Activated B cell treated with CpG ODN at 0.5 μM for 24 hours (primary cell): ENCODE measurements around the gene ZCRB1. TPM values are rescaled to one million over a fixed set of nuclear protein-coding genes. Genes with fewer than 3 reads are reported as not detected.

Source experiments
- ATAC-seq: fragments of 200-7000 bp; cut with Tn5 transposase; one replicate; pipeline ENCODE4 v1.10.0; 2021; ENCODE audit warnings: low read depth, mild to moderate bottlenecking, moderate library complexity
- CTCF ChIA-PET: fragments of 350-600 bp; sonication (Branson Sonifier 250); formaldehyde crosslinking; loops from one replicate; lab custom pipeline; 2021; ENCODE audit warnings: antibody characterized with exemption; lab: Charles Lee
- POLR2A ChIA-PET: fragments of 350-600 bp; sonication (Branson Sonifier 250); formaldehyde crosslinking; loops from one replicate; lab custom pipeline; 2021; ENCODE audit warnings: antibody characterized with exemption; lab: Charles Lee
- DNase-seq: peaks from one replicate; pipeline ENCODE4 v3.0.0; 2022
- H3K27ac Mint-ChIP-seq: one replicate; pipeline ENCODE4 v1.8.0; 2020; ENCODE audit warnings: mixed read lengths
- H3K27me3 Mint-ChIP-seq: one replicate; pipeline ENCODE4 v1.8.0; 2021; ENCODE audit warnings: mixed read lengths
- H3K36me3 Mint-ChIP-seq: one replicate; pipeline ENCODE4 v1.8.0; 2021; ENCODE audit warnings: low read depth, mixed read lengths
- H3K4me1 Mint-ChIP-seq: one replicate; pipeline ENCODE4 v1.8.0; 2021; ENCODE audit warnings: mixed read lengths
- H3K4me3 Mint-ChIP-seq: one replicate; pipeline ENCODE4 v1.8.0; 2020; ENCODE audit warnings: mild to moderate bottlenecking, mixed read lengths
- H3K9me3 Mint-ChIP-seq: one replicate; pipeline ENCODE4 v1.8.0; 2020; ENCODE audit warnings: mixed read lengths
- intact Hi-C: fragments of 100-400 bp; cut with micrococcal nuclease; formaldehyde crosslinking; loops from one replicate; pipeline ENCODE4 v1.15.1; 2024
- total RNA-seq: library from RNA; stranded (reverse); gene quantifications from 2 replicates; pipeline ENCODE4 v1.2.3, GENCODE V29; 2022
- TF ChIP-seq, protein P1 (sequence below): fragments of 200-600 bp; IDR thresholded peaks from one replicate; pipeline ENCODE4 v1.8.0; 2022; ENCODE audit warnings: antibody characterized with exemption, mild to moderate bottlenecking

The ZCRB1 gene
- total RNA-seq, 1 donor from 2014 or later = 37.6 TPM

DNA sequence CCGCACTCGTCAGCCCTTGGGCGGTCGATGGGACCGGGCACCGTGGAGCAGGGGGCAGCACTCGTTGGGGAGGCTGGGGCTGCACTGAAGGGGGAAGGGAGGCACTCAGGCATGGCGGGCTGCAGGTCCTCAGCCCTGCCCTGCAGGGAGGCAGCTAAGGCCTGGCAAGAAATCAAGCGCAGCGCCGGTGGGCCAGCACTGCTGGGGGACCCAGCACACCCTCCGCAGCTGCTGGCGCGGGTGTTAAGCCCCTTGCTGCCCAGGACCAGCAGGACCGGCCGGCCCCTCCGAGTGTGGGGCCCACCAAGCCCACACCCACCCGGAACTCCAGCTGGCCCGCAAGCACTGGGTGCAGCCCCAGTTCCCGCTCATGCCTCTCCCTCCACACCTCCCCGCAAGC is 52.2 kb downstream of the ZCRB1 start:
- H3K27ac Mint-ChIP-seq = no peak overlapping the region
- ChIA-PET CTCF (no interaction called here), POLR2A (no interaction called here)
- TF ChIP-seq, protein P1, sequence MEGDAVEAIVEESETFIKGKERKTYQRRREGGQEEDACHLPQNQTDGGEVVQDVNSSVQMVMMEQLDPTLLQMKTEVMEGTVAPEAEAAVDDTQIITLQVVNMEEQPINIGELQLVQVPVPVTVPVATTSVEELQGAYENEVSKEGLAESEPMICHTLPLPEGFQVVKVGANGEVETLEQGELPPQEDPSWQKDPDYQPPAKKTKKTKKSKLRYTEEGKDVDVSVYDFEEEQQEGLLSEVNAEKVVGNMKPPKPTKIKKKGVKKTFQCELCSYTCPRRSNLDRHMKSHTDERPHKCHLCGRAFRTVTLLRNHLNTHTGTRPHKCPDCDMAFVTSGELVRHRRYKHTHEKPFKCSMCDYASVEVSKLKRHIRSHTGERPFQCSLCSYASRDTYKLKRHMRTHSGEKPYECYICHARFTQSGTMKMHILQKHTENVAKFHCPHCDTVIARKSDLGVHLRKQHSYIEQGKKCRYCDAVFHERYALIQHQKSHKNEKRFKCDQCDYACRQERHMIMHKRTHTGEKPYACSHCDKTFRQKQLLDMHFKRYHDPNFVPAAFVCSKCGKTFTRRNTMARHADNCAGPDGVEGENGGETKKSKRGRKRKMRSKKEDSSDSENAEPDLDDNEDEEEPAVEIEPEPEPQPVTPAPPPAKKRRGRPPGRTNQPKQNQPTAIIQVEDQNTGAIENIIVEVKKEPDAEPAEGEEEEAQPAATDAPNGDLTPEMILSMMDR = no peak
- H3K4me3 Mint-ChIP-seq = no peak overlapping the region
- H3K9me3 Mint-ChIP-seq = no peaks in the 10 kb centered on the region
- intact Hi-C loops = no loop called here
- H3K36me3 Mint-ChIP-seq = no peaks in the 10 kb centered on the region
- H3K27me3 Mint-ChIP-seq = peaks cover 6% of the 10 kb centered on the region
- DNase-seq = no peak
- no peaks in the 10 kb centered on the region for H3K4me1 Mint-ChIP-seq
- no peak for ATAC-seq

DNA sequence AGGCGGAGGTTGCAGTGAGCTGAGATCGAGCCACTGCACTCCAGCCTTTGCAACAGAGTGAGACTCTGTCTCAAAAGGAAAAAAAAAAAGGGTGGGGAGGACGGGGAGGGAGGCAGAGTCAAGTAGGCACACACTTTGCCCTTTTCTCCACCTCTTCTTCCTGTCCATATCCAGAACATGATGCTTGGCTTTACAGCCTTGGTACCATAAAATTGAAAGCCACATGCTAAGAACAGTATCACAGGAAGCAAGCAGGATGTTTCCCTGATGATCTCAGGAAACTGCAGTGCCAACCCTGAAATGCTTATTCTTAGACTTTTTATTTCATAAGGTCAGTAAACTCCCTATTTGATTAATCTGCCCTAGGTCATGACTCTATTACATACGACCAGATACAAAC is 55.3 kb downstream of the ZCRB1 start:
- Mint-ChIP-seq H3K27me3 (peaks cover 6% of the 10 kb centered on the region), H3K36me3 (no peaks in the 10 kb centered on the region), H3K27ac (no peak overlapping the region), H3K9me3 (no peaks in the 10 kb centered on the region), H3K4me1 (no peaks in the 10 kb centered on the region), H3K4me3 (no peak overlapping the region)
- intact Hi-C loops = no loop called here
- ATAC-seq = no peak
- ChIA-PET POLR2A (no interaction called here), CTCF (no interaction called here)
- DNase-seq = no peak
- TF ChIP-seq, protein P1 = no peak

DNA sequence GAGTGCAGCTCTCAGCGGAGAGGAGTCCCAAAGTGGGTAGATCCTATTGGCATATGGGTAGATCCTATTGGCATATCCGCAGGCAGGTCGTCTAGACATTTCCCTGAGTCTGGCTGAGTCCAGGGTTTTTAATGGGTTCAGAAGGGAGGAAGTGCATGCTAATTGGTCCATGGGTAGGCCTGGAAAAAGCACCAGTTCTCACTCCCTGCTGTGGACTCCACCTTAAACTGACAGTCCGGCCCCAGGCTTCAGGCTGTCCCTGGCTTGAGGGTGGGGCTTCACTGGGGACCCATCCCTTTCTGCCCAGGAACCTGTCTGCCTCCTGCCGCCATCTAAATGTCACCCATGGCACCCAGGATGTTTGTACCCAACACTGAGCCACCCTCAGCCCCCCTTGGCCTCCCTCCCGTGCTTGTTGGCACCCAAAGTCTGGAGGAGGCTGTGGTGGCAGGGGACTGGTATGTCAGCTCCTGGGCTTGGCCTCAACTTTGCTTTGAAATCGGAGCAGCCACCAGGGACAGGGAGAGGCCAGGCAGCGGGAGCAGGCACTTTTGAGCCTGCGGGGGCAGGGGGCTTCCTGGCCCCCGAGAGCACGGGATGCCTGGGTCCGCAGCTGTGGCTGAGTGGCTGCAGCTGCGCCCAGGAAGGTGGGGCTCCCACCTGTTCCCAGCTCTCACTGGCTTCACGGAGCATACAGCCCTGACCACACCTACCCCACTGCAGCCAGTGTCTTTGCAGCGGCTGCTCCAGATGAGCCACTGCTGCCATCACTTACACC is 58.3 kb downstream of the ZCRB1 start:
- intact Hi-C loops = no loop called here
- H3K4me3 Mint-ChIP-seq = no peak overlapping the region
- H3K4me1 Mint-ChIP-seq = no peaks in the 10 kb centered on the region
- no peak overlapping the region for H3K27ac Mint-ChIP-seq
- CTCF ChIA-PET = no interaction called here
- ATAC-seq = no peak
- TF ChIP-seq, protein P1 = no peak
- no peaks in the 10 kb centered on the region for H3K36me3 Mint-ChIP-seq
- DNase-seq = no peak
- POLR2A ChIA-PET = no interaction called here
- peaks cover 6% of the 10 kb centered on the region for H3K27me3 Mint-ChIP-seq
- no peaks in the 10 kb centered on the region for H3K9me3 Mint-ChIP-seq

GRCh38 chr12:42266579-42267230 is 59.2 kb downstream of the ZCRB1 start:
- H3K27me3 Mint-ChIP-seq = peaks cover 5% of the 10 kb centered on the region
- POLR2A ChIA-PET = no interaction called here
- intact Hi-C loops = no loop called here
- no peak overlapping the region for H3K27ac Mint-ChIP-seq
- H3K4me3 Mint-ChIP-seq = no peak overlapping the region
- CTCF ChIA-PET = no interaction called here
- ATAC-seq (no peak), DNase-seq (no peak)
- H3K36me3 Mint-ChIP-seq = no peaks in the 10 kb centered on the region
- TF ChIP-seq, protein P1 = no peak
- no peaks in the 10 kb centered on the region for H3K9me3 Mint-ChIP-seq
- no peaks in the 10 kb centered on the region for H3K4me1 Mint-ChIP-seq

DNA sequence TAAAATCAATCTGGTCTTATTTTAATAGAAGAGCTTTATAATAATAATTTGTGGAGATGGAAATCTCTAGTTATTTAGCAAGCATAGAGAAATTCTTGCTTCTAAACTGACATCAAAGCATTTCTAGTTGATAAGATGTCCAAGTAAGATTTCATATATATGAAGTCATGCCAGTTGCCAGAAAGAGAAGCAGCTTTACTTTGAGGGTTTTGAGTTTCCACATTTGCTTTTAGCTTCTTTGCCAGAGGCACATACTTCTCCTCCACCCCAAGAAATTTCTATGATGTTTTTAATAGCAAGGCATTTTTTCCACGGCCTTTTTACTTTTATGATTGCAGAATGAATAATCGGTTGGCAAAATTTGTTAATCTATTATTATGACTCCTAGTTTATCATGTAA is 63.6 kb downstream of the ZCRB1 start:
- Mint-ChIP-seq H3K36me3 (no peaks in the 10 kb centered on the region), H3K4me1 (no peaks in the 10 kb centered on the region), H3K4me3 (no peak overlapping the region), H3K9me3 (no peaks in the 10 kb centered on the region), H3K27me3 (no peaks in the 10 kb centered on the region), H3K27ac (no peak overlapping the region)
- TF ChIP-seq, protein P1 = no peak
- DNase-seq (no peak), ATAC-seq (no peak)
- ChIA-PET CTCF (no interaction called here), POLR2A (no interaction called here)
- intact Hi-C loops = no loop called here

Other genes starting within 250 kb of the ZCRB1 start
- gene GXYLT1, start 181.2 kb downstream of the ZCRB1 start, total RNA-seq = 6.9 and 7.9 TPM in 2 replicates
- 36.5 and 38.5 TPM in 2 replicates for gene YAF2, start 87.8 kb downstream of the ZCRB1 start, total RNA-seq
- 94.0 and 95.9 TPM in 2 replicates for gene PPHLN1, start 73 bp upstream of the ZCRB1 start, total RNA-seq